ENCODE results near the gene ENTHD1.

DNA sequence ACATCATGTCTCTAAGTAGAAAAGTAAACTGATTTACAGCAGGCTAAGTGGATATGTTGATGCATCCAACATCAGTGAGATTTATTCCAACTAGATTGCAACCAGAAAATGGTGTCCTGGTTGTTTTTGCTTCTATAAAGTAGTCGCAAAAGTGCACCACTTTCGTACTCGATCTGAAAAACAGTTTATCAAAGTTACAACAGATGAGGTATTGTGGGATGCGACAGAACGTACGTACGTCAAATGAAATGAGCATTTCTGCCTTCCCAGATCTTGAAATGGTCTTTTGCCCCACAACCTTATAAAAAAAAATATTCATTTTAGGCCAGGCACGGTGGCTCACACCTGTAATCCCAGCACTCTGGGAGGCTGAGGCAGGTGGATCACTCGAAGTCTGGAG, 21.0 kb upstream of the ENTHD1 start:
- TF ChIP-seq, protein P1, sequence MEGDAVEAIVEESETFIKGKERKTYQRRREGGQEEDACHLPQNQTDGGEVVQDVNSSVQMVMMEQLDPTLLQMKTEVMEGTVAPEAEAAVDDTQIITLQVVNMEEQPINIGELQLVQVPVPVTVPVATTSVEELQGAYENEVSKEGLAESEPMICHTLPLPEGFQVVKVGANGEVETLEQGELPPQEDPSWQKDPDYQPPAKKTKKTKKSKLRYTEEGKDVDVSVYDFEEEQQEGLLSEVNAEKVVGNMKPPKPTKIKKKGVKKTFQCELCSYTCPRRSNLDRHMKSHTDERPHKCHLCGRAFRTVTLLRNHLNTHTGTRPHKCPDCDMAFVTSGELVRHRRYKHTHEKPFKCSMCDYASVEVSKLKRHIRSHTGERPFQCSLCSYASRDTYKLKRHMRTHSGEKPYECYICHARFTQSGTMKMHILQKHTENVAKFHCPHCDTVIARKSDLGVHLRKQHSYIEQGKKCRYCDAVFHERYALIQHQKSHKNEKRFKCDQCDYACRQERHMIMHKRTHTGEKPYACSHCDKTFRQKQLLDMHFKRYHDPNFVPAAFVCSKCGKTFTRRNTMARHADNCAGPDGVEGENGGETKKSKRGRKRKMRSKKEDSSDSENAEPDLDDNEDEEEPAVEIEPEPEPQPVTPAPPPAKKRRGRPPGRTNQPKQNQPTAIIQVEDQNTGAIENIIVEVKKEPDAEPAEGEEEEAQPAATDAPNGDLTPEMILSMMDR (IDR thresholded peaks at IDR 0.05; ENCODE audit: borderline replicate concordance, extremely low read depth, low read length, poor library complexity, severe bottlenecking) = no peak
- no peak for TF ChIP-seq EZH2 (IDR thresholded peaks at IDR 0.05; ENCODE audit: borderline replicate concordance, low read depth, low read length, severe bottlenecking)
